ENCODE results near the gene ARIH1. TPM values are rescaled to one million over a fixed set of nuclear protein-coding genes. Genes with fewer than 3 reads are reported as not detected.

The ARIH1 gene
- total RNA-seq, 1 experiment from 2014 or later: 209 TPM

DNA sequence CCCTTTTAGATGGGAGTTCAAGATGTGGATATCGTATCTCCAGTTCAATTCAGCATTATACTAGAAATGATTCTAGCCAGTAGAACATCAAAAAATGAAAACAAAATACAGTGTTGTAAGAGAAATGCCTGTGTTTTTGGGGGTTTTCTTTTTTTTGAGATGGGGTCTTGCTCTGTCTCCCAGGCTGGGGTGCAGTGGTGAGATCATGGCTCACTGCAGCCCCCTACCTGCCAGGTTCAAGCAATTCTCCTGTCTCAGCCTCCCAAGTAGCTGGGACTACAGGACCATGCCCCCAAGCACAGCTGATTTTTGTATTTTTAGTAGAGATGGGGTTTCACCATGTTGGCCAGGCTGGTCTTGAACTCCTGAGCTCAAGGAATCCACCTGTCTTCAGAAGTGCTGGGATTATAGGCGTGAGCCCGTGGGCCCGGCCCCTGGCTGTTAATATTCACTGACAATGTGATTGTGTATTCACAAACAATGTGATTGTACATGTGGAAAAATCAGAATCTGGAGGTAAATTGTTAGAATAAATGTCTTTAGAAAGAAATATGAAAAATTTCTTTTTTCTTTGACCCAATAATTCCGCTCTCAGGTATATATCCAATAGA, 59.0 kb downstream of the ARIH1 start:
- H3K79me2 ChIP-seq (ENCODE audit: insufficient read depth, low read length): peaks cover 93% of the 10 kb centered on the region
- H3K4me1 ChIP-seq (ENCODE audit: control insufficient read depth in 1 of 2, insufficient read depth in 2 of 2, low read length in 2 of 2): no peaks in the 10 kb centered on the region
- ATAC-seq: peak; percentile 65
- ChIA-PET POLR2A (no interaction called here), CTCF (no interaction called here), RAD21 (ENCODE audit: low non-redundant PET in 1 of 2, low total read pairs in 2 of 2, uncharacterized antibody in 2 of 2, unreplicated experiment in 2 of 2) (interaction anchor here in 1 of 2 experiments (0.6 kb wide), 1 partner anchor 227 kb away, joined by 6 read pairs; no protein-coding TSS in a partner anchor)
- no peak overlapping the region for H3K4me3 ChIP-seq (replicated peaks in 1 of 2; ENCODE audit: low read depth in 1 of 2, low read length in 2 of 2)
- H3K27ac ChIP-seq (ENCODE audit: low read depth, low read length): no peak overlapping the region
- 0 out of 2 replicates have a peak, but pooled peaks cover 3% of the 10 kb centered on the region for H4K20me1 ChIP-seq (ENCODE audit: insufficient read depth)
- H2AFZ ChIP-seq (ENCODE audit: low read depth, low read length, poor library complexity, severe bottlenecking): no peak overlapping the region
- H3K9ac ChIP-seq (ENCODE audit: low read length): no peak overlapping the region
- H3K36me3 ChIP-seq (ENCODE audit: control insufficient read depth in 1 of 2, insufficient read depth in 2 of 2, low read length in 2 of 2): no peaks in the 10 kb centered on the region
- BruUV-seq (replicated peaks): no TSS peak
- no peak overlapping the region for H3K4me2 ChIP-seq (ENCODE audit: low read length)
- intact Hi-C loops (cut with micrococcal nuclease): no loop called here
- TF ChIP-seq RAD21 (IDR thresholded peaks at IDR 0.05; ENCODE audit: low read depth): peak; percentile 39; the same call in 1 of the 2 replicates
- TF ChIP-seq, protein P1, sequence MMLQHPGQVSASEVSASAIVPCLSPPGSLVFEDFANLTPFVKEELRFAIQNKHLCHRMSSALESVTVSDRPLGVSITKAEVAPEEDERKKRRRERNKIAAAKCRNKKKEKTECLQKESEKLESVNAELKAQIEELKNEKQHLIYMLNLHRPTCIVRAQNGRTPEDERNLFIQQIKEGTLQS (IDR thresholded peaks at IDR 0.05): no peak
- TF ChIP-seq, protein P2, sequence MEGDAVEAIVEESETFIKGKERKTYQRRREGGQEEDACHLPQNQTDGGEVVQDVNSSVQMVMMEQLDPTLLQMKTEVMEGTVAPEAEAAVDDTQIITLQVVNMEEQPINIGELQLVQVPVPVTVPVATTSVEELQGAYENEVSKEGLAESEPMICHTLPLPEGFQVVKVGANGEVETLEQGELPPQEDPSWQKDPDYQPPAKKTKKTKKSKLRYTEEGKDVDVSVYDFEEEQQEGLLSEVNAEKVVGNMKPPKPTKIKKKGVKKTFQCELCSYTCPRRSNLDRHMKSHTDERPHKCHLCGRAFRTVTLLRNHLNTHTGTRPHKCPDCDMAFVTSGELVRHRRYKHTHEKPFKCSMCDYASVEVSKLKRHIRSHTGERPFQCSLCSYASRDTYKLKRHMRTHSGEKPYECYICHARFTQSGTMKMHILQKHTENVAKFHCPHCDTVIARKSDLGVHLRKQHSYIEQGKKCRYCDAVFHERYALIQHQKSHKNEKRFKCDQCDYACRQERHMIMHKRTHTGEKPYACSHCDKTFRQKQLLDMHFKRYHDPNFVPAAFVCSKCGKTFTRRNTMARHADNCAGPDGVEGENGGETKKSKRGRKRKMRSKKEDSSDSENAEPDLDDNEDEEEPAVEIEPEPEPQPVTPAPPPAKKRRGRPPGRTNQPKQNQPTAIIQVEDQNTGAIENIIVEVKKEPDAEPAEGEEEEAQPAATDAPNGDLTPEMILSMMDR (IDR thresholded peaks at IDR 0.05 in 2 of 3, conservative IDR thresholded peaks at IDR 0.05 in 1 of 3; ENCODE audit: borderline replicate concordance in 1 of 3, insufficient read depth in 1 of 3, low read depth in 2 of 3, low read length in 2 of 3): peak in 2 of 3 experiments; percentile 44 to 46; a peak in 4 of 6 replicates
- no peaks in the 10 kb centered on the region for H3K9me3 ChIP-seq (ENCODE audit: control insufficient read depth in 1 of 2, insufficient read depth in 1 of 2, low read depth in 1 of 2, low read length in 2 of 2)
- H3K27me3 ChIP-seq (ENCODE audit: insufficient read depth, low read length): no peaks in the 10 kb centered on the region
- no peaks in the 10 kb centered on the region for H3K9me2 ChIP-seq (ENCODE audit: insufficient read depth)
- DNase-seq (ENCODE audit: low read depth, low spot score): no peak

DNA sequence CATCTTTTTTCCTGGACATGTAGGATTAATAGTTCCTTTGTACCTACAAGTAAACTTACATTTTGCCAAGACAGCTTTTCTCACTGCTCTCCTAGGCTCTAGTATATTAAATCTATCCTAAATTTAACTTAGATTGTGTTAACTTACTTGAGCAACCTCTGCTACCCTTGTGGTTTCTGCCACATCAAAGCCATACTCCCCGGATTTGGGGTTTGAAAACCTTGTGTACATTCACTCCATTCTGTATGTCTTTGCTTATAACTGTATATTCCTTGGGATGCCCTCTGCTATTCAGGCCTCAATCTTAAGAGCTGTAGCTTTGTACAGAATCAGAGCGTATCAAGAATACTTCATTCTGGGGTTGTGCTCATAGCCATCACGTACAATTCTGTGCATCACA, 60.4 kb downstream of the ARIH1 start:
- 0 out of 2 replicates have a peak, but pooled peaks cover 3% of the 10 kb centered on the region for H4K20me1 ChIP-seq (ENCODE audit: insufficient read depth)
- no peak for DNase-seq (ENCODE audit: low read depth, low spot score)
- ChIA-PET POLR2A (no interaction called here), CTCF (no interaction called here), RAD21 (ENCODE audit: low non-redundant PET in 1 of 2, low total read pairs in 2 of 2, uncharacterized antibody in 2 of 2, unreplicated experiment in 2 of 2) (no interaction called here)
- peaks cover 1 to 3% of the 10 kb centered on the region in 2 experiments; a peak in 1 of 4 replicates for H3K9me3 ChIP-seq (ENCODE audit: control insufficient read depth in 1 of 2, insufficient read depth in 1 of 2, low read depth in 1 of 2, low read length in 2 of 2)
- ATAC-seq: no peak
- H3K36me3 ChIP-seq (ENCODE audit: control insufficient read depth in 1 of 2, insufficient read depth in 2 of 2, low read length in 2 of 2): no peaks in the 10 kb centered on the region
- H2AFZ ChIP-seq (ENCODE audit: low read depth, low read length, poor library complexity, severe bottlenecking): no peak overlapping the region
- no peaks in the 10 kb centered on the region for H3K27me3 ChIP-seq (ENCODE audit: insufficient read depth, low read length)
- H3K9me2 ChIP-seq (ENCODE audit: insufficient read depth): no peaks in the 10 kb centered on the region
- H3K79me2 ChIP-seq (ENCODE audit: insufficient read depth, low read length): peaks cover 92% of the 10 kb centered on the region
- intact Hi-C loops (cut with micrococcal nuclease): no loop called here
- no TSS peak for BruUV-seq (replicated peaks)
- H3K27ac ChIP-seq (ENCODE audit: low read depth, low read length): no peak overlapping the region
- H3K4me3 ChIP-seq (replicated peaks in 1 of 2; ENCODE audit: low read depth in 1 of 2, low read length in 2 of 2): no peak overlapping the region
- no peak overlapping the region for H3K9ac ChIP-seq (ENCODE audit: low read length)
- no peak overlapping the region for H3K4me2 ChIP-seq (ENCODE audit: low read length)
- H3K4me1 ChIP-seq (ENCODE audit: control insufficient read depth in 1 of 2, insufficient read depth in 2 of 2, low read length in 2 of 2): no peaks in the 10 kb centered on the region
- TF ChIP-seq ZNF274 (IDR thresholded peaks at IDR 0.05; ENCODE audit: low read depth, low read length) (no peak), POLR2AphosphoS5 (IDR thresholded peaks at IDR 0.05; ENCODE audit: low read depth, low read length) (no peak), EZH2 (IDR thresholded peaks at IDR 0.05) (no peak), CEBPB (IDR thresholded peaks at IDR 0.05; ENCODE audit: low read depth) (no peak), TCF7L2 (IDR thresholded peaks at IDR 0.05; ENCODE audit: borderline replicate concordance, extremely low read depth, insufficient read depth, insufficient read length) (no peak)
- TF ChIP-seq, protein P1 (IDR thresholded peaks at IDR 0.05): no peak
- TF ChIP-seq, protein P3, sequence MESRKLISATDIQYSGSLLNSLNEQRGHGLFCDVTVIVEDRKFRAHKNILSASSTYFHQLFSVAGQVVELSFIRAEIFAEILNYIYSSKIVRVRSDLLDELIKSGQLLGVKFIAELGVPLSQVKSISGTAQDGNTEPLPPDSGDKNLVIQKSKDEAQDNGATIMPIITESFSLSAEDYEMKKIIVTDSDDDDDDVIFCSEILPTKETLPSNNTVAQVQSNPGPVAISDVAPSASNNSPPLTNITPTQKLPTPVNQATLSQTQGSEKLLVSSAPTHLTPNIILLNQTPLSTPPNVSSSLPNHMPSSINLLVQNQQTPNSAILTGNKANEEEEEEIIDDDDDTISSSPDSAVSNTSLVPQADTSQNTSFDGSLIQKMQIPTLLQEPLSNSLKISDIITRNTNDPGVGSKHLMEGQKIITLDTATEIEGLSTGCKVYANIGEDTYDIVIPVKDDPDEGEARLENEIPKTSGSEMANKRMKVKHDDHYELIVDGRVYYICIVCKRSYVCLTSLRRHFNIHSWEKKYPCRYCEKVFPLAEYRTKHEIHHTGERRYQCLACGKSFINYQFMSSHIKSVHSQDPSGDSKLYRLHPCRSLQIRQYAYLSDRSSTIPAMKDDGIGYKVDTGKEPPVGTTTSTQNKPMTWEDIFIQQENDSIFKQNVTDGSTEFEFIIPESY (IDR thresholded peaks at IDR 0.05; ENCODE audit: extremely low read depth, insufficient replicate concordance, low read length): no peak

All from HCT116 (cell line).